GM10847 (cell line): ENCODE results near the gene LHFPL5.

Source experiments
- POLR2A ChIP-seq: IDR thresholded peaks from 2 replicates; pipeline ENCODE4 v1.6.1; 2011; ENCODE audit not compliant: insufficient read length; ENCODE audit errors: extremely low read depth

The LHFPL5 gene

GRCh38 chr6:35784200-35784599, 21.0 kb upstream of the LHFPL5 start:
- TF ChIP-seq POLR2A: no peak

DNA sequence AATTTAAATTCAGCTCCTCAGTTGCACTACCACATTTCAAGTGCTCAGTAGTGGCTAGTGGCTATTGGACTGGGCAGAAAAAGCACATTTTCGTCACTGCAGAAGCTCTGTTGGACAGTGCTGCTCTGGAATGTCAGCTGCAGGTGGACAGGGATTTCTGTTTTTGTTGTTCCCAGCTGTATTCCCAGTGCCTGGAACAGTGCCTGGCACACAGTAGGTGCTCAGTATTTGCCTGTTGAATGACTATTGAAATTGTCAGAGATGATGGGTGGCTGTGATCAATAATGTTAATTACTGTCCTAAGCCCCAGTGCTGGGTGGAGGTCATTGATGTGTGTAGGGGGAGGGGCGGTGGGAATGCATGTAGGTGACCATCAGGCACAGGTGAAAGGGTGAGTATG, 18.9 kb upstream of the LHFPL5 start:
- TF ChIP-seq POLR2A: no peak

- no peak for TF ChIP-seq POLR2A
These were observed 18.3 kb upstream of the LHFPL5 start for GRCh38 chr6:35786810-35787209.

GRCh38 chr6:35787266-35788218, 17.6 kb upstream of the LHFPL5 start:
- no peak for TF ChIP-seq POLR2A

DNA sequence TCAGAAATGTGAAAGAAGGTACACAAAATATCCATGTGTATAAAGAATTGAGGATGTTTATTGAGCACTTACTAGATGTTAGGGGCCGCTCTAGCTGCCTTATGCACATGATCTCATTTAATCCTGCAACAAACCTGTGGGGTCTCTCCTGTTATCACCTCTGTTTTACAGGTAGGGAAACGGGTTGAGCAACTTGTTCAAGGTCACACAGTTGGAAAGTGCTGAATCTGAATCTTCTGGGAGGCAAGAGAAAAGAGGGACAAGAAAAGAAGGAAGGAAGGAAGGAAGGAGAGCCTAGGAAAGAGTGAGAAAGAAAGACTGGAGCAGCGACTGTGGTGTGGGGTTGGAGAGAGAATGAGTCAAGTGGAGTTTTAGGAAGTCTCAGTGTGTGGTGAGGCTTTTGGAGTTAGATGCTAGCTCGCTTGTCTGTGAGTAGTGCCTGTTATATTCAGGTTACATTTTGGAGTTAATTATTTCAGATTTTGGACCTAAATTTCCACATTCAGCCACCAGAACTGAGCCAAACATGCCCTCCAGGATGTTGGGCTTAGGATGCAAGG, 16.6 kb upstream of the LHFPL5 start:
- TF ChIP-seq POLR2A: no peak

- TF ChIP-seq POLR2A: no peak
These were observed 14.5 kb upstream of the LHFPL5 start for GRCh38 chr6:35790683-35791082.

- no peak for TF ChIP-seq POLR2A
These were observed 10.4 kb upstream of the LHFPL5 start for GRCh38 chr6:35794536-35795452.

GRCh38 chr6:35795453-35796071, 9.6 kb upstream of the LHFPL5 start:
- no peak for TF ChIP-seq POLR2A

GRCh38 chr6:35796236-35796635, 8.9 kb upstream of the LHFPL5 start:
- no peak for TF ChIP-seq POLR2A

GRCh38 chr6:35797837-35798526, 7.2 kb upstream of the LHFPL5 start:
- TF ChIP-seq POLR2A: no peak

- no peak for TF ChIP-seq POLR2A
These were observed 6.4 kb upstream of the LHFPL5 start for GRCh38 chr6:35798706-35799105.

DNA sequence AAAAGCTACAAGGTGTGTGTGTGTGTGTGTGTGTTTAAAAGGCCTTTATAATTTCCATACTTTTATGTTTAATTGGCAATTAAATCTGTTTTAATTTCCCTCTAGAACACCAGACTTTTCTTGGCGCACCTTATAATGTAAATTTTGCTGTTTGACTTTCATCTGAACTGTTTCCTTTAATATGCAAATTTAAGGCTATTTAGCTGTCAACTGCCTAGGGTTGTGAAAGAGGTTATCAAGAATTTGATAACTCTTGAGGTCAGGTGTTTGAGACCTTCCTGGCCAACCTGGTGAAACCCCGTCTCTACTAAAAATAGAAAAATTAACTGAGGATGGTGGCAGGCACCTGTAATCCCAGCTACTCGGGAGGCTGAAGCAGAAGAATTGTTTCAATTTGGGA, 4.0 kb upstream of the LHFPL5 start:
- TF ChIP-seq POLR2A: no peak

DNA sequence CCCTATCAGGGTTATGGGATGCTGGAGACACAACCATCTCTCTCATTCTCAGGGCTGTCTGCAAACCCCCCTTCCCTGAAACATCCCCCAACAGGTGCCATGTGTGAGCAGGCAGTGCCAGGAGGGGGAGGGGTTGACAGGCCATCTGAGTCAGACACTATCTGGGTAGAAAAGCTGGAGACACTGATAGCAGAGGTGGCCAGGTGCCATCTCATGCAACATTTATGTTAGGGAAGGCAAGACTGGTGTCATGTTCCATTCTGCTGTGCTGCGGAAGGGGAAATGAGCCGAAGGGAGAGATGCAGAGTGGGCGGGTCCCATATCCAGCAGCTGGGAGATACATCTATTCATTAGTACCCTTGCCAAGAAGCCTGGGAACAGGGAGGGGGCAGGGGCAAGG, 3.5 kb downstream of the LHFPL5 start:
- no peak for TF ChIP-seq POLR2A

DNA sequence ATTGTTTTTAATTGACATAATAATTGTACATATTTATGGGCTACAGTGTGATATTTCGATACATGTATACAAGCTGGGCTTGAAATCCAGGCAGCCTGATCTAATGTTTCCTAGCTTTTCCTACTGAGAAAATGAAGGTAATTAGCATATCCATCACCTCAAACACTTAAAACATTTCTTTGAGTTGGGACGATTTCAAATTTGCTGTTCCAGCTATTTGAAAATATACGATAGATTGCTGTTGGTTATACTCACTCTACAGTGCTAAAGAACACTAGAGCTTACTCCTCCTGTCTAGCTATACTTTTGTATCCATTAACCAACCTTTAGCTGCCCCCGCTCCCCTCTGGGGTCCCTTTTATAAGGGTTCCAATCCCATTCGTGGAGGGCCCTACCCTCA, 4.7 kb downstream of the LHFPL5 start:
- TF ChIP-seq POLR2A: no peak
